H1 (cell line): ENCODE measurements around the gene GNAO1. TPM values are rescaled to one million over a fixed set of nuclear protein-coding genes. Genes with fewer than 3 reads are reported as not detected.

Experiments
- CTCF ChIA-PET: fragments of 300-600 bp; sonication (Branson Sonifier 250); formaldehyde crosslinking; loops from one replicate; lab custom pipeline; 2021; ENCODE audit not compliant: partially characterized antibody; lab: Charles Lee
- POLR2A ChIA-PET: fragments of 300-600 bp; sonication (Branson Sonifier 250); formaldehyde crosslinking; loops from one replicate; lab custom pipeline; 2021; ENCODE audit warnings: inconsistent platforms; ENCODE audit not compliant: partially characterized antibody; lab: Charles Lee
- DNase-seq, 2 experiments: peaks; one replicate each; pipeline versions ENCODE4 v3.0.0 to v3.0.0-alpha.2; 2010 to 2022; ENCODE audit warnings: low spot score in 2 of 2, low read depth in 1 of 2, mixed read lengths in 1 of 2
- FAIRE-seq: peaks from 2 replicates; lab custom pipeline; 2011; peaks lifted over from hg19 to GRCh38; lab: Jason Lieb, UNC
- H2AFZ ChIP-seq: 2 replicates; pipeline ENCODE4 v1.8.1; 2012; ENCODE audit warnings: low read length, inconsistent platforms
- H2AK5ac ChIP-seq: 2 replicates; pipeline ENCODE4 v1.6.1; 2013; ENCODE audit warnings: low read depth, low read length
- H2BK120ac ChIP-seq: replicated peaks from 2 replicates; pipeline ENCODE3; 2013; ENCODE audit warnings: low read depth, low read length, inconsistent platforms
- H2BK12ac ChIP-seq: 2 replicates; pipeline ENCODE4 v1.6.1; 2013; ENCODE audit warnings: low read depth, low read length
- H2BK15ac ChIP-seq: 2 replicates; pipeline ENCODE4 v1.6.1; 2013; ENCODE audit warnings: low read length
- H2BK20ac ChIP-seq: 2 replicates; pipeline ENCODE4 v1.6.1; 2013; ENCODE audit warnings: low read length
- H2BK5ac ChIP-seq: 2 replicates; pipeline ENCODE4 v1.6.1; 2013; ENCODE audit warnings: low read depth, low read length
- H3K14ac ChIP-seq: 2 replicates; pipeline ENCODE4 v1.6.1; 2013; ENCODE audit warnings: inconsistent platforms; ENCODE audit not compliant: insufficient read length
- H3K18ac ChIP-seq: 2 replicates; pipeline ENCODE4 v1.6.1; 2013; ENCODE audit warnings: low read length; ENCODE audit errors: extremely low read depth
- H3K23ac ChIP-seq: 2 replicates; pipeline ENCODE4 v1.6.1; 2013; ENCODE audit warnings: inconsistent platforms; ENCODE audit not compliant: insufficient read length
- H3K23me2 ChIP-seq: 2 replicates; pipeline ENCODE4 v1.6.1; 2013; ENCODE audit warnings: low read depth, low read length
- H3K27ac ChIP-seq: 2 replicates; pipeline ENCODE4 v1.6.1; 2011; ENCODE audit warnings: low read depth, low read length, inconsistent platforms
- H3K27me3 ChIP-seq, 4 experiments: replicated peaks in 1 of 4; 1 replicate in 1 of 4; 2 replicates in 3 of 4; pipeline versions ENCODE4 v1.6.1 to v1.8.1; 2011 to 2013; ENCODE audit warnings: low read length in 3 of 4, mild to moderate bottlenecking in 3 of 4, inconsistent platforms in 2 of 4, mixed read lengths in 2 of 4, moderate library complexity in 1 of 4; ENCODE audit not compliant: control insufficient read depth in 3 of 4, insufficient read depth in 3 of 4; ENCODE audit errors: extremely low read depth in 1 of 4
- H3K36me3 ChIP-seq, 4 experiments: 2 replicates each; pipeline versions ENCODE4 v1.6.1 to v1.8.1; 2011 to 2013; ENCODE audit warnings: mild to moderate bottlenecking in 4 of 4, low read length in 3 of 4, moderate library complexity in 2 of 4, control low read depth in 1 of 4, inconsistent platforms in 1 of 4; ENCODE audit not compliant: insufficient read depth in 4 of 4, control insufficient read depth in 2 of 4
- H3K4ac ChIP-seq: replicated peaks from 2 replicates; pipeline ENCODE3; 2013; ENCODE audit warnings: low read length, low read depth, mixed read lengths, inconsistent platforms; ENCODE audit not compliant: insufficient read length
- H3K4me1 ChIP-seq, 4 experiments: replicated peaks in 1 of 4; 1 replicate in 1 of 4; 2 replicates in 3 of 4; pipeline versions ENCODE4 v1.6.1 to v1.8.1; 2011 to 2013; ENCODE audit warnings: low read length in 3 of 4, inconsistent platforms in 2 of 4, mixed read lengths in 1 of 4; ENCODE audit not compliant: insufficient read depth in 4 of 4, control insufficient read depth in 3 of 4
- H3K4me2 ChIP-seq, 2 experiments: 2 replicates each; pipeline versions ENCODE4 v1.6.1 to v1.8.1; 2011 to 2013; ENCODE audit warnings: low read depth in 2 of 2, low read length in 2 of 2, control low read depth in 1 of 2, inconsistent platforms in 1 of 2, mild to moderate bottlenecking in 1 of 2; ENCODE audit not compliant: insufficient read depth in 1 of 2
- H3K4me3 ChIP-seq, 4 experiments: fragments of 200-600, 300-600 bp in 1 of 4; sonication (generic), shearing (Covaris generic), sonication (Bioruptor Twin) in 1 of 4; 2 replicates each; pipeline versions ENCODE4 v1.5.1 to v1.8.1; 2011 to 2016; ENCODE audit warnings: low read length in 4 of 4, low read depth in 3 of 4, control low read depth in 2 of 4, inconsistent platforms in 2 of 4, mild to moderate bottlenecking in 2 of 4, mixed read lengths in 1 of 4, moderate library complexity in 1 of 4; ENCODE audit not compliant: insufficient read depth in 2 of 4; ENCODE audit errors: extremely low read depth in 1 of 4
- H3K56ac ChIP-seq: replicated peaks from 2 replicates; pipeline ENCODE3; 2013; ENCODE audit warnings: low read depth, mild to moderate bottlenecking, mixed read lengths, low read length, inconsistent platforms; ENCODE audit not compliant: insufficient read length
- H3K79me1 ChIP-seq: 2 replicates; pipeline ENCODE4 v1.6.1; 2013; ENCODE audit warnings: low read depth, low read length, control low read depth
- H3K79me2 ChIP-seq, 2 experiments: 2 replicates each; pipeline versions ENCODE4 v1.6.1 to v1.8.1; 2012 to 2013; ENCODE audit warnings: low read length in 2 of 2, mild to moderate bottlenecking in 2 of 2, inconsistent platforms in 1 of 2; ENCODE audit not compliant: insufficient read depth in 2 of 2, control insufficient read depth in 1 of 2
- H3K9ac ChIP-seq, 4 experiments: replicated peaks in 1 of 4; 1 replicate in 1 of 4; 2 replicates in 3 of 4; pipeline versions ENCODE4 v1.6.1 to v1.8.1; 2011 to 2013; ENCODE audit warnings: low read depth in 3 of 4, low read length in 3 of 4, control low read depth in 2 of 4, mild to moderate bottlenecking in 2 of 4, moderate library complexity in 2 of 4, inconsistent platforms in 1 of 4; ENCODE audit errors: extremely low read depth in 1 of 4
- H3K9me3 ChIP-seq, 2 experiments: 2 replicates each; pipeline versions ENCODE4 v1.6.1 to v1.8.1; 2012 to 2013; ENCODE audit warnings: mild to moderate bottlenecking in 2 of 2, moderate library complexity in 2 of 2, control low read depth in 1 of 2, inconsistent platforms in 1 of 2, low read depth in 1 of 2, low read length in 1 of 2, mixed read lengths in 1 of 2; ENCODE audit not compliant: insufficient read depth in 2 of 2
- H4K20me1 ChIP-seq, 2 experiments: replicated peaks in 1 of 2; 2 replicates each; pipeline versions ENCODE3 to v1.8.1; 2011 to 2013; ENCODE audit warnings: inconsistent platforms in 2 of 2, low read length in 2 of 2, mild to moderate bottlenecking in 1 of 2; ENCODE audit not compliant: insufficient read depth in 2 of 2, control insufficient read depth in 1 of 2
- H4K5ac ChIP-seq: 2 replicates; pipeline ENCODE4 v1.6.1; 2013; ENCODE audit warnings: low read length, low read depth, mixed read lengths, inconsistent platforms; ENCODE audit not compliant: insufficient read length
- H4K8ac ChIP-seq: 2 replicates; pipeline ENCODE4 v1.8.0; 2013; ENCODE audit warnings: mild to moderate bottlenecking, moderate library complexity, low read length, inconsistent platforms; ENCODE audit not compliant: insufficient read depth; ENCODE audit errors: extremely low read depth
- H4K91ac ChIP-seq: replicated peaks from 2 replicates; pipeline ENCODE3; 2013; ENCODE audit warnings: low read length, mixed read lengths, inconsistent platforms; ENCODE audit not compliant: insufficient read length
- ASH2L ChIP-seq: fragments of 200-600, 300-600 bp; sonication (generic); IDR thresholded peaks from one replicate; pipeline ENCODE4 v1.7.1; 2017; ENCODE audit warnings: low read length
- BCL11A ChIP-seq, 2 experiments: IDR thresholded peaks; one replicate each; pipeline ENCODE4 v1.6.1; 2011; ENCODE audit warnings: low read depth in 2 of 2, low read length in 2 of 2, mild to moderate bottlenecking in 2 of 2
- E2F6 ChIP-seq: IDR thresholded peaks from 2 replicates; pipeline ENCODE4 v1.6.1; 2012; ENCODE audit warnings: inconsistent platforms
- JUN ChIP-seq: IDR thresholded peaks from 2 replicates; pipeline ENCODE4 v1.6.1; 2011; ENCODE audit warnings: low read depth, mild to moderate bottlenecking, improper control_type of control experiment, low read length
- RFX5 ChIP-seq: IDR thresholded peaks from 2 replicates; pipeline ENCODE4 v1.6.1; 2011; ENCODE audit warnings: low read depth, low read length, improper control_type of control experiment, borderline replicate concordance
- RNF2 ChIP-seq: fragments of 200-900, 300-1000 bp; sonication (generic); IDR thresholded peaks from 2 replicates; pipeline ENCODE4 v1.7.1; 2016; ENCODE audit warnings: borderline replicate concordance, low read depth, mild to moderate bottlenecking, antibody characterized with exemption, low read length; ENCODE audit not compliant: poor library complexity, severe bottlenecking; ENCODE audit errors: missing control alignments
- SIRT6 ChIP-seq: IDR thresholded peaks from one replicate; pipeline ENCODE4 v1.7.1; 2012; ENCODE audit warnings: low read length, inconsistent platforms
- TEAD4 ChIP-seq: IDR thresholded peaks from 2 replicates; pipeline ENCODE4 v1.6.1; 2012; ENCODE audit warnings: low read depth, low read length, inconsistent platforms, mixed read lengths
- USF2 ChIP-seq: IDR thresholded peaks from 2 replicates; pipeline ENCODE4 v1.6.1; 2011; ENCODE audit warnings: low read length, improper control_type of control experiment
- YY1 ChIP-seq: IDR thresholded peaks from 2 replicates; pipeline ENCODE4 v1.6.1; 2011; ENCODE audit warnings: low read depth, mild to moderate bottlenecking, low read length
- ZNF274 ChIP-seq: IDR thresholded peaks from 2 replicates; pipeline ENCODE4 v1.7.0; 2012; ENCODE audit warnings: low read length, borderline replicate concordance; ENCODE audit errors: extremely low read depth
- WGBS, 2 experiments: shearing (Covaris generic) in 1 of 2; methylation state at CpG; one replicate each; pipeline versions ENCODE4 v1.1.6 to v1.1.7; 2013 to 2015; ENCODE audit warnings: low lambda C conversion rate in 2 of 2, mixed read lengths in 2 of 2, inconsistent platforms in 1 of 2, low coverage in 1 of 2, missing lambda C conversion rate in 1 of 2; ENCODE audit not compliant: insufficient replicate concordance in 2 of 2, insufficient coverage in 1 of 2, insufficient read length in 1 of 2; ENCODE audit errors: extremely low coverage in 1 of 2, missing lambda C conversion rate in 1 of 2; 5-methylcytosine and 5-hydroxymethylcytosine counted together
- polyA plus RNA-seq, 7 experiments: library from polyadenylated mRNA; depleted of rRNA in 3 of 7; stranded (reverse) in 5 of 7; unstranded in 2 of 7; fragments of >200 nt in 5 of 7; fragments of 200-250 nt in 2 of 7; gene quantifications; 1 replicate in 5 of 7; 2 replicates in 1 of 7; 4 replicates in 1 of 7; pipeline versions ENCODE4 v1.2.1 to v1.2.3, GENCODE V29; 2011 to 2013; ENCODE audit warnings: missing spikeins in 2 of 7, mixed read lengths in 2 of 7
- total RNA-seq: library from RNA; stranded (reverse); fragmentation: NEBNext Ultra II Directional; extraction: Animal tissue kit (Norgen Biotek cat#: 25700); gene quantifications from 2 replicates; pipeline ENCODE4 v1.2.1, GENCODE V29; 2021

GNAO1 gene
- total and polyA plus RNA-seq, 2 of the 8 experiments (the other 6 are each of a cell fraction or from before 2014, with no cell fraction given), result 6.7 to 34.4 TPM

GRCh38 chr16:56339431-56340195 lies 148.3 kb downstream of the GNAO1 start:
- H3K56ac ChIP-seq, result no peak overlapping the region
- no peak overlapping the region for H2BK12ac ChIP-seq
- no peaks in the 10 kb centered on the region for H3K79me1 ChIP-seq
- no peak overlapping the region for H2BK15ac ChIP-seq
- no peak overlapping the region for H2AFZ ChIP-seq
- FAIRE-seq, result no peak
- no peak overlapping the region for H3K4me2 ChIP-seq
- H3K9ac ChIP-seq, result no peak overlapping the region
- no peak for DNase-seq
- no peak overlapping the region for H3K23ac ChIP-seq
- no peaks in the 10 kb centered on the region for H3K9me3 ChIP-seq
- no peak overlapping the region for H3K4ac ChIP-seq
- ChIA-PET POLR2A (interaction anchor here (0.7 to 1.7 kb wide), 3 partner anchors 11 to 17 kb away, joined by 3 to 4 read pairs (median 3); no protein-coding TSS in a partner anchor), CTCF (interaction anchor here (0.8 to 3.0 kb wide), 4 partner anchors 8 to 33 kb away, joined by 3 to 14 read pairs (median 8); no protein-coding TSS in a partner anchor)
- no peaks in the 10 kb centered on the region for H3K79me2 ChIP-seq
- H3K4me1 ChIP-seq, result no peaks in the 10 kb centered on the region
- H3K23me2 ChIP-seq, result no peaks in the 10 kb centered on the region
- WGBS, 2 experiments, result 93% methylated on average over 16 of the region's 17 CpGs; no CpG with 5 or more reads in 1 of the 2 experiments
- no peaks in the 10 kb centered on the region for H3K27me3 ChIP-seq
- H3K14ac ChIP-seq, result no peak overlapping the region
- H2AK5ac ChIP-seq, result no peak overlapping the region
- H3K18ac ChIP-seq, result no peak overlapping the region
- no peak overlapping the region for H2BK20ac ChIP-seq
- no peak overlapping the region for H3K27ac ChIP-seq
- 0 out of 8 replicates have a peak, but pooled peaks cover 0 to 2% (median 0%) of the 10 kb centered on the region in 4 experiments for H3K36me3 ChIP-seq
- no peak overlapping the region for H3K4me3 ChIP-seq
- H4K20me1 ChIP-seq, result no peaks in the 10 kb centered on the region
- H2BK5ac ChIP-seq, result no peak overlapping the region
- no peak overlapping the region for H2BK120ac ChIP-seq
- H4K5ac ChIP-seq, result no peak overlapping the region
- no peak overlapping the region for H4K8ac ChIP-seq
- H4K91ac ChIP-seq, result no peak overlapping the region
- TF ChIP-seq E2F6, result no peak
- TF ChIP-seq JUN, result no peak
- no peak for TF ChIP-seq YY1
- no peak for TF ChIP-seq TEAD4
- no peak for TF ChIP-seq ZNF274
- TF ChIP-seq RNF2, result no peak
- no peak for TF ChIP-seq ASH2L
- no peak for TF ChIP-seq RFX5
- TF ChIP-seq USF2, result no peak
- no peak for TF ChIP-seq BCL11A (IDR thresholded peaks at IDR 0.05; ENCODE audit: low read depth in 2 of 2, low read length in 2 of 2)
- no peak for TF ChIP-seq SIRT6
